HL-60 (cell line): Measurements from ENCODE around the gene PABPC3.

Source experiments
- DNase-seq, 2 experiments: peaks; one replicate each; pipeline ENCODE4 v3.0.0-alpha.2; 2010 to 2020; ENCODE audit warnings: low read depth in 1 of 2, low spot score in 1 of 2
- H3K27ac ChIP-seq: fragments of 250-450 bp; sonication (Bioruptor Pico); replicated peaks from 2 replicates; pipeline ENCODE4 v1.5.1; 2020; ENCODE audit warnings: mild to moderate bottlenecking, moderate library complexity
- H3K27me3 ChIP-seq: fragments of 250-450 bp; sonication (Bioruptor Pico); 2 replicates; pipeline ENCODE4 v1.5.1; 2021; ENCODE audit warnings: mild to moderate bottlenecking, moderate library complexity; ENCODE audit not compliant: insufficient read depth, poor library complexity, severe bottlenecking
- H3K4me3 ChIP-seq: replicated peaks from 2 replicates; pipeline ENCODE4 v1.5.1; 2011; ENCODE audit warnings: mild to moderate bottlenecking, control low read depth, low read length; ENCODE audit not compliant: insufficient read depth
- GABPA ChIP-seq: IDR thresholded peaks from 2 replicates; pipeline ENCODE4 v1.6.1; 2012; ENCODE audit warnings: low read depth
- POLR2AphosphoS5 ChIP-seq: IDR thresholded peaks from 2 replicates; pipeline ENCODE4 v1.6.1; 2012; ENCODE audit warnings: low read depth
- SPI1 ChIP-seq: IDR thresholded peaks from 2 replicates; pipeline ENCODE4 v1.6.1; 2012; ENCODE audit warnings: low read depth, mild to moderate bottlenecking, borderline replicate concordance
- TF ChIP-seq, protein P1 (sequence below): IDR thresholded peaks from 2 replicates; pipeline ENCODE4 v1.6.1; 2012; ENCODE audit warnings: low read depth; ENCODE audit not compliant: insufficient replicate concordance
- TF ChIP-seq, protein P2 (sequence below): IDR thresholded peaks from one replicate; pipeline ENCODE4 v1.5.1; 2011; ENCODE audit warnings: low read length, control low read depth, inconsistent platforms; ENCODE audit not compliant: insufficient read depth

PABPC3 gene

DNA sequence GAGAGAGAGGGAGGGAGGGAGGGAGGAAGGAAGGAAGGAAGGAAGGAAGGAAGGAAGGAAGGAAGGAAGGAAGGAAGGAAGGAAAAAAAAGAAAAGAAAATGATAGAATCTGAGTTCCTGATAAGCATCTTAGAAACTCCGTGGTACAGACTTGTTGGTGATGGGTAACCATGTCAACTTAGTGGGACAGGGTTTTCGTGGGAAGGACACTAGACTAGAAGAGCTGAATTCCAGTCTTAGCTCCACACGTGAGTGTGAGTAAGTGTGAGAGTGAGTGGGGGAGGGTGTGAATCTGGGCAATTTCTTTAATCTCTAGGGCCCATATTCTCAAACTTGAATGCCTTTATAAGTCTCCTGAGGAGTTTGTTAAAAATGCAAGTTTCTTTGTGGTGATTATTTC is 35.0 kb downstream of the PABPC3 start:
- Histone ChIP-seq H3K4me3 (no peak overlapping the region), H3K27ac (no peak overlapping the region), H3K27me3 (peaks cover 2% of the 10 kb centered on the region)
- TF ChIP-seq POLR2AphosphoS5, result no peak
- TF ChIP-seq, protein P1, sequence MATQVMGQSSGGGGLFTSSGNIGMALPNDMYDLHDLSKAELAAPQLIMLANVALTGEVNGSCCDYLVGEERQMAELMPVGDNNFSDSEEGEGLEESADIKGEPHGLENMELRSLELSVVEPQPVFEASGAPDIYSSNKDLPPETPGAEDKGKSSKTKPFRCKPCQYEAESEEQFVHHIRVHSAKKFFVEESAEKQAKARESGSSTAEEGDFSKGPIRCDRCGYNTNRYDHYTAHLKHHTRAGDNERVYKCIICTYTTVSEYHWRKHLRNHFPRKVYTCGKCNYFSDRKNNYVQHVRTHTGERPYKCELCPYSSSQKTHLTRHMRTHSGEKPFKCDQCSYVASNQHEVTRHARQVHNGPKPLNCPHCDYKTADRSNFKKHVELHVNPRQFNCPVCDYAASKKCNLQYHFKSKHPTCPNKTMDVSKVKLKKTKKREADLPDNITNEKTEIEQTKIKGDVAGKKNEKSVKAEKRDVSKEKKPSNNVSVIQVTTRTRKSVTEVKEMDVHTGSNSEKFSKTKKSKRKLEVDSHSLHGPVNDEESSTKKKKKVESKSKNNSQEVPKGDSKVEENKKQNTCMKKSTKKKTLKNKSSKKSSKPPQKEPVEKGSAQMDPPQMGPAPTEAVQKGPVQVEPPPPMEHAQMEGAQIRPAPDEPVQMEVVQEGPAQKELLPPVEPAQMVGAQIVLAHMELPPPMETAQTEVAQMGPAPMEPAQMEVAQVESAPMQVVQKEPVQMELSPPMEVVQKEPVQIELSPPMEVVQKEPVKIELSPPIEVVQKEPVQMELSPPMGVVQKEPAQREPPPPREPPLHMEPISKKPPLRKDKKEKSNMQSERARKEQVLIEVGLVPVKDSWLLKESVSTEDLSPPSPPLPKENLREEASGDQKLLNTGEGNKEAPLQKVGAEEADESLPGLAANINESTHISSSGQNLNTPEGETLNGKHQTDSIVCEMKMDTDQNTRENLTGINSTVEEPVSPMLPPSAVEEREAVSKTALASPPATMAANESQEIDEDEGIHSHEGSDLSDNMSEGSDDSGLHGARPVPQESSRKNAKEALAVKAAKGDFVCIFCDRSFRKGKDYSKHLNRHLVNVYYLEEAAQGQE, result no peak
- TF ChIP-seq, protein P2, sequence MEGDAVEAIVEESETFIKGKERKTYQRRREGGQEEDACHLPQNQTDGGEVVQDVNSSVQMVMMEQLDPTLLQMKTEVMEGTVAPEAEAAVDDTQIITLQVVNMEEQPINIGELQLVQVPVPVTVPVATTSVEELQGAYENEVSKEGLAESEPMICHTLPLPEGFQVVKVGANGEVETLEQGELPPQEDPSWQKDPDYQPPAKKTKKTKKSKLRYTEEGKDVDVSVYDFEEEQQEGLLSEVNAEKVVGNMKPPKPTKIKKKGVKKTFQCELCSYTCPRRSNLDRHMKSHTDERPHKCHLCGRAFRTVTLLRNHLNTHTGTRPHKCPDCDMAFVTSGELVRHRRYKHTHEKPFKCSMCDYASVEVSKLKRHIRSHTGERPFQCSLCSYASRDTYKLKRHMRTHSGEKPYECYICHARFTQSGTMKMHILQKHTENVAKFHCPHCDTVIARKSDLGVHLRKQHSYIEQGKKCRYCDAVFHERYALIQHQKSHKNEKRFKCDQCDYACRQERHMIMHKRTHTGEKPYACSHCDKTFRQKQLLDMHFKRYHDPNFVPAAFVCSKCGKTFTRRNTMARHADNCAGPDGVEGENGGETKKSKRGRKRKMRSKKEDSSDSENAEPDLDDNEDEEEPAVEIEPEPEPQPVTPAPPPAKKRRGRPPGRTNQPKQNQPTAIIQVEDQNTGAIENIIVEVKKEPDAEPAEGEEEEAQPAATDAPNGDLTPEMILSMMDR, result no peak
- no peak for TF ChIP-seq GABPA
- no peak for TF ChIP-seq SPI1
- DNase-seq, result no peak

DNA sequence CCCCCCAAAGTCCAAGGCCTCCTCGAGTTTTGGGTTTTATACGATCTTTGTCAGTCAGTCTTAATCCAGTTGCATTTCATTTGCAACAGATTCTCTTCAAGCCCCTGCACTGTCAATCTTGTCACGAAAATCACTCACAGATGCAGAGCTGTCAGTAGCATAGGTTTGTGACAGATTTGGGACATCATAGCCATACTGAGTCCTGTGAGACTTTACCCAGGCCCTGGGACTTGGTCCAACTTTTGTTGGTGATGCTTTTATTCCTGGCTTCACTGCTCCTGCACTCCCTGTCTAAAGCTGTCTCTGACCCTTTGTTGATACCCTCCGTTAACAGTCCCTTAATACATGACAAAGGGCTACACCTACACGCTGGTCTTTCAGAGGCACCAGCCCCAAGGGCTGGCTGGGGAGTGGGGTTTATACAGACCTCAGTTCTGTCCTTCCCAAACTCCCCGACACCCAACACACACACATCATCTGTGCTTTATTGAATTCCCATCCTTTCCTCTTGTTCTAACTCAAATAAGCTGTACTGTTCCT is 36.0 kb downstream of the PABPC3 start:
- H3K4me3 ChIP-seq, result no peak overlapping the region
- no peak overlapping the region for H3K27ac ChIP-seq
- no peak for DNase-seq

DNA sequence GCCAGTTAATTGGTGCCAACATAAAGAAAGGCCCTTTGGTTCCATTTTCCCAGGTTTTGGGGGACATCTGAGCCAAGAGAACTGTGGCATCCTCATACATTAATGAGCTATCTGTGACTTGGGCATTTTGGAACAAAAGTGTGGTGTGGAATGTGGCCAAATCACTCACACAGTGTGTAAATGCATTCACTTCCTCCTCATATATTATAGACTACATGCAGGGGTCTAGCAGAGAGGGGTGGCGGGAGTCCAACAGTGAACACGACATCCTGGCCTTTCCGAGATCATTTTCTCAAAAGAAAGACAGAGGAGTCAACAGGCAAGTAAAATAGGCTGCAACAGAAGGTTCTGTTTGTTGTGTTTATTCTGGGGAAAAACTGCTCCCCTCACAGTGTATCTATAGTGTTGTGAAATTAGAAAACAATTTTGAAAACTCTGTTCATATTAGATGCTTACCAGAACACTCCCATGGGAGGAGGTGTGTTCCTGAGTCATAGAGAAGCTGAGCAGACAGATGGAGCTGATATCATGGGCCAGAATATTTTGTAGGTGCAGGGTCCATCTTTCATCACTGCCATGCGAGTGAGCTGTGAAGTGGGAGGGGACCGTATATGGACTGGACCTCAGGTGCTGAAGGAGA is 36.9 kb downstream of the PABPC3 start:
- no peak for DNase-seq
- H3K27me3 ChIP-seq, result peaks cover 13% of the 10 kb centered on the region
- no peak overlapping the region for H3K4me3 ChIP-seq
- H3K27ac ChIP-seq, result no peak overlapping the region
- TF ChIP-seq, protein P2, result no peak
- TF ChIP-seq GABPA (no peak), SPI1 (no peak), POLR2AphosphoS5 (no peak)
- TF ChIP-seq, protein P1, result no peak

More for the DNA sequence above, 36.0 kb downstream of the PABPC3 start:
- TF ChIP-seq SPI1, result no peak
- no peak for TF ChIP-seq POLR2AphosphoS5
- no peak for TF ChIP-seq GABPA
- peaks cover 6% of the 10 kb centered on the region for H3K27me3 ChIP-seq

DNA sequence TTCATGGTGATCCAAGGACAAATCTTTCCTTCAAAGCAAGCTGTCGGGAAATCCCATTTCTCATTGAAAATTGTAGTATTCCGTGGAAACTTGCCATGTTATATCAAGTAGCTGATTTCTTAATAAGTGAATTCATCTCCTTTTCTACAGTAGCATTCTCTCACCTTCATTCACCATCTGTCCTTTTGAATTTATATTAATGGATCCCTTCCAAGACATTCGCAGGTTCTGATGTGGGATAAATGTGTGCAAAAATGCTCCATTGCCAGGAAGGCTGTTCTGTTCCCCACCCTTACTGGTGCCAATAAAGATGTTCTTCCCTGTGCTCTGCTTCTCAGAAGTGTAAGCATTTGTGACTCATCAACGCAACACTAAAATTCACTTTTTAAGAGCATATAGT is 40.0 kb downstream of the PABPC3 start:
- Histone ChIP-seq H3K27me3 (peaks cover 13% of the 10 kb centered on the region), H3K4me3 (no peak overlapping the region), H3K27ac (no peak overlapping the region)
- TF ChIP-seq, protein P1, result no peak
- no peak for TF ChIP-seq SPI1
- no peak for TF ChIP-seq POLR2AphosphoS5
- TF ChIP-seq, protein P2, result no peak
- no peak for TF ChIP-seq GABPA
- DNase-seq, result no peak
